ENCODE measurements around the gene RAB14. TPM values are rescaled to one million over a fixed set of nuclear protein-coding genes. Genes with fewer than 3 reads are reported as not detected.

Gene RAB14
- total RNA-seq, 4 donors from 2014 or later: 30.5 to 69.6 (median 47.9) TPM

DNA sequence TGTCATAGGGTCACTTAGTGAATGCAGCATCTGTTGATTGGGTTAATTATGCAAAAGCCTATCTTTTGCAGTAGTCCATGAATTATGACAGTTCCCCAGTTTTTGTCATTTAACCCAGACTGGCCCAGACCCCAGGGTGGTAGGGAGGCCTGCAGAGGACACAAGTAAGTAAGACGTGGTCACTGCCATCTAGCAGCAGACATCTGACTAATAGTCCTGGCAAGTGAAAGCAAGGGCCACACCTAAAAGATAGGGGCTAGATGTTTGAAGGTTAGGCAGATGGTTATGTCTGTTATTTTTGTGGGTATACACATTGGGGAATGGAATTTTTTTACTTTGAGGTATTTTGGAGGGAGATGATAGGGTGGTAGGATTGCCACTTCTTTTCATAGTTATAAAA is 48.0 kb downstream of the RAB14 start:
- TF ChIP-seq, protein P1, sequence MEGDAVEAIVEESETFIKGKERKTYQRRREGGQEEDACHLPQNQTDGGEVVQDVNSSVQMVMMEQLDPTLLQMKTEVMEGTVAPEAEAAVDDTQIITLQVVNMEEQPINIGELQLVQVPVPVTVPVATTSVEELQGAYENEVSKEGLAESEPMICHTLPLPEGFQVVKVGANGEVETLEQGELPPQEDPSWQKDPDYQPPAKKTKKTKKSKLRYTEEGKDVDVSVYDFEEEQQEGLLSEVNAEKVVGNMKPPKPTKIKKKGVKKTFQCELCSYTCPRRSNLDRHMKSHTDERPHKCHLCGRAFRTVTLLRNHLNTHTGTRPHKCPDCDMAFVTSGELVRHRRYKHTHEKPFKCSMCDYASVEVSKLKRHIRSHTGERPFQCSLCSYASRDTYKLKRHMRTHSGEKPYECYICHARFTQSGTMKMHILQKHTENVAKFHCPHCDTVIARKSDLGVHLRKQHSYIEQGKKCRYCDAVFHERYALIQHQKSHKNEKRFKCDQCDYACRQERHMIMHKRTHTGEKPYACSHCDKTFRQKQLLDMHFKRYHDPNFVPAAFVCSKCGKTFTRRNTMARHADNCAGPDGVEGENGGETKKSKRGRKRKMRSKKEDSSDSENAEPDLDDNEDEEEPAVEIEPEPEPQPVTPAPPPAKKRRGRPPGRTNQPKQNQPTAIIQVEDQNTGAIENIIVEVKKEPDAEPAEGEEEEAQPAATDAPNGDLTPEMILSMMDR (IDR thresholded peaks at IDR 0.05; ENCODE audit: low read depth): no peak

DNA sequence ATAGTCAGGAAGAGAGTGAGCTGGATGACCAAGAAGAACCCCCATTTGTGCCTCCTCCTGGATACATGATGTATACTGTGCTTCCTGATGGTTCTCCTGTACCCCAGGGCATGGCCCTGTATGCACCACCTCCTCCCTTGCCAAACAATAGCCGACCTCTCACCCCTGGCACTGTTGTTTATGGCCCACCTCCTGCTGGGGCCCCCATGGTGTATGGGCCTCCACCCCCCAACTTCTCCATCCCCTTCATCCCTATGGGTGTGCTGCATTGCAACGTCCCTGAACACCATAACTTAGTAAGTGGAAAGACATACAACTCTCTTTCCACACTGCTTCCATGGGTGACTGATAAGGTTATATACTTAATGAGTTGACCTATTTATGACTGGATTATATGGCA is 51.5 kb downstream of the RAB14 start:
- TF ChIP-seq, protein P1 (IDR thresholded peaks at IDR 0.05; ENCODE audit: low read depth): no peak

DNA sequence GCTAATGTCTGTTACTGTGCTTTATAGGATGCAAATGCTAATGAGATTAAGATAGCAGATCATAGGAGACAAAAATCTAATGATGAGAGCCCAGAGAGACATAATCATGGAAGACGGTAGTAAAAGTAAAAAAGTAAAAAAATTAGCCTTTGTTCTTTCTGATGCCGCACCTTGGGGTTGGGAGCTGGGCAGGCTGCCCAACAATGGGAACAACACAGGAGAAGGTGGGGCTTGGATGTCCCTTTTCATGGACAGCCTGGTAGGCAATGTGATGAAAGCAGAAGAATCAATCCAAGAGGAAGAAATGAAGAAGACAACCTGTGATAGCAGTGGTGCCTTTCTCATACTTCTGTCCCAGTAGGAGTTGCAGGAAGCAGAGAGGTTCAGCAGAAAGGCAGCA is 57.2 kb downstream of the RAB14 start:
- TF ChIP-seq, protein P1 (IDR thresholded peaks at IDR 0.05; ENCODE audit: low read depth): no peak

DNA sequence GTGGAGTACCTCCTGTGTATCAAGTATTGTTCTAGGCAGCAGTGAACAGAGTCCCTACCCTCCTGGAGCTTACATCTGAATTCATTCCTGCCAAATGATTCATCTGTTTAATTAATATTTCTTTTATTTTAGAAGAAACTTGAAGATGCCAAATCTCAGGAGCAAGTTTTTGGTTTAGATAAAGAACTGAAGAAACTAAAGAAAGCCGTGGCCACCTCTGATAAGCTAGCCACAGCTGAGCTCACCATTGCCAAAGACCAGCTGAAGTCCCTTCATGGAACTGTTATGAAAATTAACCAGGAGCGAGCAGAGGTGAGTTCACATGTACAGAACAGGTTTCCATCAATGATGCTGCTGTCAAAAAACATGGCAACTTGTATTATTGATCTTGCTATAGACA is 57.9 kb downstream of the RAB14 start:
- TF ChIP-seq, protein P1 (IDR thresholded peaks at IDR 0.05; ENCODE audit: low read depth): no peak

DNA sequence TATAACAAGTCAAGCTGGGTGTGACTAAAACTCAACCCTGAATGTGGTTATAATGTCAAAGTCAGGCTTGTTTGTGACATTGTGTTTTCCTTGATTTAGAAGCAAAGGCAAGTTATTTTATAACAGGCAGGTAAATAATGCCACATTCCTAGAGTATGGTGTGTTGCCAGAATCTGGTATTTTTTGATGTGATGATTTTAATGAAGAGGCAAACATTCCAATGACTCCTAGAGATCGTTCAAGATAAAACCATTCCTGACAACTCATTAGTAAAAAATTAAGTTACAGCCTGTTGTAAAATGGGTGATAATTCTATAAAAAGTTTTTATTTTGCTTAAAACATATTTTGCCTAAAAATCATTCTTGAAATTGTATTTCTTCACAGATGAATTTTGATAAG is 60.0 kb downstream of the RAB14 start:
- TF ChIP-seq, protein P1 (IDR thresholded peaks at IDR 0.05; ENCODE audit: low read depth): no peak

DNA sequence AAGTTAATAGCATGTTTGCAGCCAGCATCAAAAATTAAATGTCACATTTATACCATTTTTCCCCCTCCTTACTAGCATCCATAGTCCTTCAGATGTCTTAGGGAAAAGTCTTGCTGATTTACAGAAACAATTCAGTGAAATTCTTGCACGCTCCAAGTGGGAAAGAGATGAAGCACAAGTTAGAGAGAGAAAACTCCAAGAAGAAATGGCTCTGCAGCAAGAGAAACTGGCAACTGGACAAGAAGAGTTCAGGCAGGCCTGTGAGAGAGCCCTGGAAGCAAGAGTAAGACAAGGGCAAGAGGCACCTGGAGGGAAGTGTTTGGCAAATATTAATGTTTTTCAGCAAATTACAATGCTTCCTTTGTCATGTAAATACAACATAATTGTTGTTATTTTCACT is 60.4 kb downstream of the RAB14 start:
- TF ChIP-seq, protein P1 (IDR thresholded peaks at IDR 0.05; ENCODE audit: low read depth): no peak

DNA sequence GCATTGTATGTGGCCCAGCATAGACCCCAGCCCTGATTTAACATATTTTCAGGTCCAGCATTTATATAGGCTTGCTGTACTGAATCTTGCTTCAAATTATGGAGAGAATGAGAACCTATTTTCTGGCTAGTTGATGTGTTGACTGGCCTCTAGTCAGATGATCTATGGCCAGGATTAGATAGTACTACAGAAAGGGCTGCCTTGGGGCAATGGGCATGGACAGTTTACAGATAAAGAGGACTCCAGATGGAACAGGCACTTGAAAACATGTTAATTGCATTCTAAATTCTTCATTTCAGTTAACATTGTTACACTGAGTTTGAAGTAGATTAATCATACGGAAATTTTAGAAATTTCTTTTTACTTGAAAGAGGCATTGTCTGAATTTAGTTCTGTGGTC is 61.5 kb downstream of the RAB14 start:
- TF ChIP-seq, protein P1 (IDR thresholded peaks at IDR 0.05; ENCODE audit: low read depth): no peak
